Sigmoid colon (tissue), 7 donors: ENCODE data around the gene PRXL2B. TPM values are rescaled to one million over a fixed set of nuclear protein-coding genes. Genes with fewer than 3 reads are reported as not detected.
"Not testable (repeated sequence)": the region's sequence is repeated elsewhere in the genome, so short reads cannot be mapped to it uniquely, and the experiment has no call there.

Source experiments
- DNase-seq: peaks from one replicate; pipeline ENCODE4 v3.0.0-alpha.2; 2019
- H3K27ac ChIP-seq, 4 donors: fragments of 200-600 bp; sonication (generic); one replicate each; pipeline ENCODE4 v1.5.1; 2016 to 2019; ENCODE audit warnings: mild to moderate bottlenecking in 1 of 4
- H3K27me3 ChIP-seq, 3 donors: fragments of 200-600 bp; sonication (generic); one replicate each; pipeline ENCODE4 v1.5.1; 2019; ENCODE audit warnings: mild to moderate bottlenecking in 1 of 3
- H3K36me3 ChIP-seq, 4 donors: fragments of 200-600 bp; sonication (generic); one replicate each; pipeline ENCODE4 v1.5.1; 2016 to 2019
- H3K4me1 ChIP-seq, 4 donors: fragments of 200-600 bp; sonication (generic); one replicate each; pipeline ENCODE4 v1.5.1; 2017 to 2019
- H3K4me3 ChIP-seq, 4 donors: fragments of 200-600 bp; sonication (generic); one replicate each; pipeline ENCODE4 v1.5.1; 2017 to 2019; ENCODE audit warnings: mild to moderate bottlenecking in 2 of 4, moderate library complexity in 1 of 4
- H3K9me3 ChIP-seq, 4 donors: fragments of 200-600 bp in 3 of 4; sonication (generic) in 3 of 4; one replicate each; pipeline versions ENCODE4 v1.5.1 to v1.6.1; 2013 to 2019
- CTCF ChIP-seq, 4 experiments: fragments of 450-650 bp in 3 of 4; fragments of 200-600 bp in 1 of 4; IDR thresholded peaks; one replicate each; pipeline ENCODE4 v1.5.1; 2016 to 2019; ENCODE audit warnings: antibody characterized with exemption in 4 of 4, mild to moderate bottlenecking in 3 of 4, moderate library complexity in 2 of 4
- EP300 ChIP-seq, 4 donors: sonication (generic); formaldehyde crosslinking; IDR thresholded peaks; one replicate each; pipeline ENCODE4 v1.6.1; 2017; ENCODE audit warnings: antibody characterized with exemption in 4 of 4
- POLR2A ChIP-seq, 2 donors: fragments of 450-650 bp; IDR thresholded peaks; one replicate each; pipeline ENCODE4 v1.6.1; 2016; ENCODE audit warnings: antibody characterized with exemption in 2 of 2, mild to moderate bottlenecking in 2 of 2, moderate library complexity in 2 of 2
- POLR2AphosphoS5 ChIP-seq, 4 donors: sonication (generic); formaldehyde crosslinking; IDR thresholded peaks; one replicate each; pipeline ENCODE4 v1.6.1; 2017; ENCODE audit warnings: antibody characterized with exemption in 4 of 4
- WGBS, 2 donors: extraction: QIAGEN DNeasy Blood & Tissue Kit; methylation state at CpG; one replicate each; pipeline ENCODE4 v1.1.7; 2013; 5-methylcytosine and 5-hydroxymethylcytosine counted together
- intact Hi-C: fragments of 100-400 bp; cut with DNase I; formaldehyde crosslinking; loops from one replicate; pipeline ENCODE4 v1.15.1; 2023
- polyA plus RNA-seq, 3 donors: library from polyadenylated mRNA; stranded (reverse); fragments of 200-250 nt; gene quantifications; one replicate each; pipeline ENCODE4 v1.2.3, GENCODE V29; 2013
- total RNA-seq, 4 donors: library from RNA; depleted of rRNA; stranded (reverse); fragments of >200 nt; gene quantifications; one replicate each; pipeline ENCODE4 v1.1.0, GENCODE V29; 2016
- donor health status: healthy with polysubstance abuse.
- donor health status: Bipolar disorder and iron deficiency.
- donor health status: healthy.

PRXL2B gene
- total and polyA plus RNA-seq, 7 donors = 8.6 to 53.2 (median 18.2) TPM

GRCh38 chr1:2564815-2565374 lies 21.7 kb upstream of the PRXL2B start:
- Histone ChIP-seq H3K27me3 (peaks cover 0 to 32% (median 18%) of the 10 kb centered on the region in 3 donors), H3K36me3 (peaks cover 0 to 35% (median 7%) of the 10 kb centered on the region in 4 donors), H3K27ac (no peak overlapping the region), H3K4me1 (no peaks in the 10 kb centered on the region), H3K9me3 (no peaks in the 10 kb centered on the region), H3K4me3 (no peak overlapping the region)
- no peak for DNase-seq
- intact Hi-C loops = no loop called here
- 14 to 53% methylated on average over 14 of the region's 14 CpGs for WGBS, 2 donors
- TF ChIP-seq POLR2A (IDR thresholded peaks at IDR 0.05) = no peak
- no peak for TF ChIP-seq CTCF (IDR thresholded peaks at IDR 0.05)
- TF ChIP-seq POLR2AphosphoS5 (IDR thresholded peaks at IDR 0.05) = no peak
- TF ChIP-seq EP300 (IDR thresholded peaks at IDR 0.05) = no peak

- TF ChIP-seq EP300 (IDR thresholded peaks at IDR 0.05) (no peak), POLR2AphosphoS5 (IDR thresholded peaks at IDR 0.05) (no peak), POLR2A (IDR thresholded peaks at IDR 0.05) (no peak), CTCF (IDR thresholded peaks at IDR 0.05) (no peak)
- intact Hi-C loops = no loop called here
- no peaks in the 10 kb centered on the region for H3K9me3 ChIP-seq
- no peak overlapping the region for H3K4me3 ChIP-seq
- H3K36me3 ChIP-seq = peaks cover 0 to 21% (median 4%) of the 10 kb centered on the region in 4 donors
- no peak overlapping the region for H3K27ac ChIP-seq
- no peak for DNase-seq
- 73 to 85% methylated on average over 34 of the region's 34 CpGs for WGBS, 2 donors
- peaks cover 0 to 47% (median 24%) of the 10 kb centered on the region in 3 donors for H3K27me3 ChIP-seq
- no peaks in the 10 kb centered on the region for H3K4me1 ChIP-seq
Measured at GRCh38 chr1:2566101-2567045, 20.2 kb upstream of the PRXL2B start.

- H3K36me3 ChIP-seq = peaks cover 0 to 13% (median 1%) of the 10 kb centered on the region in 4 donors
- H3K27ac ChIP-seq = no peak overlapping the region
- H3K4me1 ChIP-seq = no peaks in the 10 kb centered on the region
- WGBS, 2 donors = 70 to 85% methylated on average over 16 of the region's 16 CpGs
- peaks cover 0 to 51% (median 24%) of the 10 kb centered on the region in 3 donors for H3K27me3 ChIP-seq
- intact Hi-C loops = no loop called here
- H3K4me3 ChIP-seq = no peak overlapping the region
- TF ChIP-seq CTCF (IDR thresholded peaks at IDR 0.05) = no peak
- TF ChIP-seq POLR2A (IDR thresholded peaks at IDR 0.05) = no peak
- no peak for TF ChIP-seq EP300 (IDR thresholded peaks at IDR 0.05)
- no peak for TF ChIP-seq POLR2AphosphoS5 (IDR thresholded peaks at IDR 0.05)
- no peaks in the 10 kb centered on the region for H3K9me3 ChIP-seq
- peak; percentile 64 for DNase-seq
Measured at GRCh38 chr1:2567083-2567679, 19.4 kb upstream of the PRXL2B start.

- H3K4me3 ChIP-seq, H3K4me1 ChIP-seq, H3K36me3 ChIP-seq, H3K27ac ChIP-seq, H3K9me3 ChIP-seq, intact Hi-C loops, DNase-seq: not testable (repeated sequence)
- WGBS, 2 donors = 68 to 80% methylated on average over 13 to 14 of the region's 17 CpGs
- peaks cover 0 to 51% (median 24%) of the 10 kb centered on the region in 3 donors for H3K27me3 ChIP-seq
Measured at GRCh38 chr1:2568187-2568816, 18.3 kb upstream of the PRXL2B start.
